HAP-1 (cell line): ENCODE data around the gene LPXN.

Source experiments
- DNase-seq, 2 experiments: peaks; one replicate each; pipeline ENCODE4 v3.0.0-alpha.2; 2016 to 2020; ENCODE audit warnings: low spot score in 2 of 2
- H3K27me3 ChIP-seq: fragments of 250-450 bp; sonication (Bioruptor Pico); 2 replicates; pipeline ENCODE4 v1.5.1; 2020; ENCODE audit warnings: low read depth, mild to moderate bottlenecking, moderate library complexity
- H3K36me3 ChIP-seq: fragments of 250-450 bp; sonication (Bioruptor Pico); replicated peaks from 2 replicates; pipeline ENCODE4 v1.5.1; 2020; ENCODE audit warnings: mild to moderate bottlenecking
- H3K4me1 ChIP-seq: fragments of 250-450 bp; sonication (Bioruptor Pico); 2 replicates; pipeline ENCODE4 v1.5.1; 2020; ENCODE audit warnings: mild to moderate bottlenecking
- H3K4me3 ChIP-seq: fragments of 250-450 bp; sonication (Bioruptor Pico); 2 replicates; pipeline ENCODE4 v1.5.1; 2020; ENCODE audit warnings: mild to moderate bottlenecking, moderate library complexity
- H3K9me3 ChIP-seq: fragments of 250-450 bp; sonication (Bioruptor Pico); 2 replicates; pipeline ENCODE4 v1.5.1; 2020; ENCODE audit warnings: mild to moderate bottlenecking, moderate library complexity
- in situ Hi-C: fragments of 300-500 bp; cut with MboI; formaldehyde crosslinking; loops from 3 replicates; pipeline ENCODE4 v1.14.3; 2020; ENCODE audit warnings: low sequenced_read_pairs, inconsistent platforms, mixed read lengths

Gene LPXN

GRCh38 chr11:58596621-58597020 is 21.0 kb upstream of the LPXN start:
- DNase-seq = no peak
- Histone ChIP-seq H3K9me3 (no peaks in the 10 kb centered on the region), H3K4me1 (peaks cover 4% of the 10 kb centered on the region; the same call in 1 of the 2 replicates), H3K36me3 (0 out of 2 replicates have a peak, but pooled peaks cover 5% of the 10 kb centered on the region), H3K27me3 (no peaks in the 10 kb centered on the region), H3K4me3 (no peak overlapping the region)
- in situ Hi-C loops = no loop called here

GRCh38 chr11:58594826-58595225 is 19.2 kb upstream of the LPXN start:
- H3K36me3 ChIP-seq = peaks cover 9% of the 10 kb centered on the region
- in situ Hi-C loops = no loop called here

GRCh38 chr11:58592760-58593472 is 17.3 kb upstream of the LPXN start:
- DNase-seq = no peak
- Histone ChIP-seq H3K9me3 (no peaks in the 10 kb centered on the region), H3K4me1 (no peaks in the 10 kb centered on the region), H3K4me3 (no peak overlapping the region), H3K27me3 (no peaks in the 10 kb centered on the region), H3K36me3 (peaks cover 10% of the 10 kb centered on the region)
- in situ Hi-C loops = no loop called here

More at GRCh38 chr11:58594826-58595225, 19.2 kb upstream of the LPXN start:
- Histone ChIP-seq H3K4me1 (no peaks in the 10 kb centered on the region), H3K27me3 (no peaks in the 10 kb centered on the region), H3K4me3 (no peak overlapping the region), H3K9me3 (no peaks in the 10 kb centered on the region)
- DNase-seq = no peak

- H3K4me3 ChIP-seq = no peak overlapping the region
- DNase-seq = no peak
- no peaks in the 10 kb centered on the region for H3K4me1 ChIP-seq
- peaks cover 19% of the 10 kb centered on the region for H3K36me3 ChIP-seq
- in situ Hi-C loops = no loop called here
- H3K9me3 ChIP-seq = no peaks in the 10 kb centered on the region
- H3K27me3 ChIP-seq = no peaks in the 10 kb centered on the region
These were observed 16.0 kb upstream of the LPXN start for GRCh38 chr11:58591659-58592058.

GRCh38 chr11:58586998-58587397 is 11.3 kb upstream of the LPXN start:
- H3K4me1 ChIP-seq = peaks cover 3% of the 10 kb centered on the region
- peaks cover 29% of the 10 kb centered on the region for H3K36me3 ChIP-seq
- H3K27me3 ChIP-seq = no peaks in the 10 kb centered on the region
- no peak for DNase-seq
- no peak overlapping the region for H3K4me3 ChIP-seq
- no peaks in the 10 kb centered on the region for H3K9me3 ChIP-seq
- in situ Hi-C loops = no loop called here

- Histone ChIP-seq H3K4me3 (no peak overlapping the region), H3K4me1 (peaks cover 11% of the 10 kb centered on the region), H3K9me3 (no peaks in the 10 kb centered on the region), H3K27me3 (no peaks in the 10 kb centered on the region), H3K36me3 (peaks cover 26% of the 10 kb centered on the region)
- in situ Hi-C loops = no loop called here
- DNase-seq = no peak
These were observed 6.8 kb upstream of the LPXN start for GRCh38 chr11:58582437-58582836.

DNA sequence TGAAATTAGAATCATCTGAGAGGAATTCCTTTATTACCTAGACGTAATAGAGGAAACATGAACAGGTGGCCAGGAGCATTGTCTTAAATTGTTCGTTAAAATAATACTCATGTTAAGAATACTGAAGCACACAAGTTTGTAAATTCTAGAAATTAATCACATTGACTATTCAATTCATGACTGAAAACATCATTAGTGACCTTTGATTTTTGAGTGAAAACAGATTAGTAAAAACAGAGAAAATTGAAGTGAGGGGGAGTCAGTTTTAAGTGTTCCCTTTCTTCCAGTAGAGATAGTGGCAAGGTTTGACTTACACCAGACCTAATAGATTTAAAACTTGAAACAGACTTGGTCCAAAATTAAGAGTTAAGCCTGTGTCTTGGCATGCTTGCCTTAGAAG is 4.7 kb upstream of the LPXN start:
- H3K4me1 ChIP-seq = peaks cover 11% of the 10 kb centered on the region
- no peaks in the 10 kb centered on the region for H3K27me3 ChIP-seq
- no peak for DNase-seq
- peaks cover 10% of the 10 kb centered on the region for H3K36me3 ChIP-seq
- in situ Hi-C loops = no loop called here
- H3K4me3 ChIP-seq = peak overlapping the region; percentile 100
- no peaks in the 10 kb centered on the region for H3K9me3 ChIP-seq

DNA sequence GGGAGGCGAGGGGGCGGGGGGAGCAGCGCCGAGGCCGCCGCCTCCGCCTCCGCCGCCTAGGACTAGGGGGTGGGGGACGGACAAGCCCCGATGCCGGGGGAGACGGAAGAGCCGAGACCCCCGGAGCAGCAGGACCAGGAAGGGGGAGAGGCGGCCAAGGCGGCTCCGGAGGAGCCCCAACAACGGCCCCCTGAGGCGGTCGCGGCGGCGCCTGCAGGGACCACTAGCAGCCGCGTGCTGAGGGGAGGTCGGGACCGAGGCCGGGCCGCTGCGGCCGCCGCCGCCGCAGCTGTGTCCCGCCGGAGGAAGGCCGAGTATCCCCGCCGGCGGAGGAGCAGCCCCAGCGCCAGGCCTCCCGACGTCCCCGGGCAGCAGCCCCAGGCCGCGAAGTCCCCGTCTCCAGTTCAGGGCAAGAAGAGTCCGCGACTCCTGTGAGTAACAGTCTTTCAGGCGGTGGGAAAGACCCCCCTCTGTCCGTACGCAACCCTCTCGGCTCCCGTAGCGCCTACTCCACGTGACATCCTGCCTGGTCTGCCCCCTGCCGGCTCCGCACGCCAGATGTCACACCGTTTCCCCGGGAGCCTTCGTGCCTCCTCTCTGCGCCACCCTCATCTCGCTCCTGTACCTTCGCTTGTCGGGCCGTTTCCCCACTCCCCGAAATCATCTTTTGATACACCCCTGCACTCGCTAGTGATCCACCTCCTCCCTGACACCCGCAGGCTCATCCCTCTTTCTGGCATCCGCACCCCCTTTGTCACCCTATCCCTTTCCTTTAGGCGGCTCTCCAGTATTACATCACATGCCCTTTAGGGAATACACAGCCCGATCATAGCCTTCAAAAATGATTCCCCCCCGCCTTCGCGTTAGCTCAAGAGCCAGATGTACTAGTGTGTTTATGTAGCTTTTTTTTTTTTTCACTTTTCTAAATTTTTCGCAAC is 3.8 kb upstream of the LPXN start:
- peak; percentile 83 to 93 for DNase-seq
- in situ Hi-C loops = loop anchor here (10.0 kb wide), 1 partner anchor 915 kb away; the partner anchor contains the start of gene ZDHHC5
- H3K4me3 ChIP-seq = peak overlapping the region; percentile 100
- H3K27me3 ChIP-seq = no peaks in the 10 kb centered on the region
- peaks cover 11% of the 10 kb centered on the region for H3K4me1 ChIP-seq
- no peaks in the 10 kb centered on the region for H3K9me3 ChIP-seq
- H3K36me3 ChIP-seq = peaks cover 5% of the 10 kb centered on the region

DNA sequence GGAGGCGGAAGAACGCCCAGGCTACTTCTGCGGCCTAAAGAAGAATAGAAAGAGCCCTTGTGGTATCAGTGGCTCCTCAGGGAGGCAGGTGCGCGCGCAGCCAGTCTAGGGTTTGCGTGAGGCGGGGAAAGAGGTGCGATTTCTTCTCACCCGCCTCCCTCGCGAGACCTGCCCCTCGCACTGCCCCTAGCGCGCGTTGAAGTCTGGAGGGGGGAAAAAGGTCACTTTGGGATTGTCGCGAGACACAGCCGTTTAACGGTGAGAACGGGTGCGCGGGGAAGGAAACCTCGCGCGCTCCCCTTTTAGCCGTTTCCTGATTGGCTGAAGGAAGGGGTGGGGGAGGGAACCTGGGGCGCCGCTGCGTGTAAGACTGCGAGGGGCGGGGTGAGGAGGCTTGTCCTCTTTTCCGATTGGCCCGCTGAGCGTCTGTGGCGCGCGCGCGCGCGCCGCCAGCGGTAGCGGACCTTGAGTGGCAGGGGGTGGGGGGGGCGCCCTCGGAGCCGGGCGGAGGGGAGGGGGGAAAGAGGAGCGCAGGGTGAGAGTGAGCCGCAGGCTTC is 3.1 kb upstream of the LPXN start, which contains the start of gene ZFP91:
TSS of gene ZFP91 (plus strand) at position 429 of the 557 bp plus-strand sequence. CDS start 219 bp downstream, outside the sequence.
- H3K36me3 ChIP-seq = peaks cover 4% of the 10 kb centered on the region
- H3K4me3 ChIP-seq = peak within 1 kb of the TSS; percentile 100
- in situ Hi-C loops = loop anchor here (10.0 kb wide), 1 partner anchor 914 kb away; the partner anchor contains the start of gene ZDHHC5
- no peaks in the 10 kb centered on the region for H3K27me3 ChIP-seq
- no peaks in the 10 kb centered on the region for H3K9me3 ChIP-seq
- DNase-seq = peak; percentile 97
- H3K4me1 ChIP-seq = peaks cover 11% of the 10 kb centered on the region

DNA sequence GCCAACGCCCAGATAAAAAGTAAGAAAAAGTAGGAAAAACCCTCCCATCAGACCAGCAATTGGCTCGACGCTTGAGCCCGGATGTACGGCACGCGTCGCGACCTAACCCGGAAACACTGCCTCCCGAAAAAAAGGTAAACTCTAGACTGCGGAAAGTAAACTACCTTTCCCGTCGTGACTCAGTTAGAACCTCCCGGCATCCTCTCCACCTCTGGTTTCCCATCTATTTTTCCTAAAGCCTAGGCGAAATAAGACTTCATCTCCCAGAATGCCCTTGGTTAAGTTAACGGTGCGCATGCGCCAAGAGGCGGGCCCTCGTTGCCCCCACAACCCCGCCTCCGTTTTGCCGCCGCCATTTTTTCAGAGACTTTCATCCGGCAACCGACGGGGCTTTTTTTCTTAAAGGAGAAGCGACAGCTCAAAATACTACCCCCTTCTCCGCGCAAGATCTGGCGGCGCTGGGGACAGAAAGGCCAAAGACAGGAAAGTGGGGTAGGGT is 2.5 kb upstream of the LPXN start:
- Histone ChIP-seq H3K9me3 (no peaks in the 10 kb centered on the region), H3K4me3 (peak overlapping the region; percentile 100), H3K4me1 (peaks cover 11% of the 10 kb centered on the region), H3K27me3 (no peaks in the 10 kb centered on the region), H3K36me3 (peaks cover 4% of the 10 kb centered on the region)
- DNase-seq = peak; percentile 93 to 99
- in situ Hi-C loops = loop anchor here (10.0 kb wide), 1 partner anchor 913 kb away; the partner anchor contains the start of gene ZDHHC5

DNA sequence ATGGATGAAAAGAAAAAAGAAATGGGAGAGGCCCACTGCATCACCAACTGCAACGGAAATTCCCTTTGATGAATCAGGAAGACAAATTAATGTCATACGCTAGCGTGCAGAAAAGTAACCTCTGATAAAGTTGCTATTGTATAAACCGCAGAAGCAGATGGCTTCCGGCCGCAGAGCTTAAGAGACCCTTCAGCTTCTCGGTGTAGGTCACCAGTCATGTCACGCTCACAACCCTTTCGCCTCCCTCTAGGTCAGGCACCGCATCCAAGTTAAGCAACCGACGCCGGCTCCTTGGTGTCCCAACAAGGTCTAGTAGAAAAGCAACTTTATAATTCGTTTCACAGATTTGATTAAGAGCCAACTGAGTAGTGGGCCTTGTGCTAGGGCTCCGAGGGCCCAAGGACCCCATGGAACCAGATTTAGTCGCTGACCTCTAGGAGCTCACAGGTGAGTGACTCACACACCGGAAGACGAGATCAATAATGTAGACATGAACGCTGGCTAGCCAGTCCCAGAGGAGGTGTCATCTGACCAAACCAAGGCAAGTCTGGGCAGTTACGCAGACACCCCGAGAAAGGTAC is 2.0 kb upstream of the LPXN start:
- in situ Hi-C loops = loop anchor here (10.0 kb wide), 1 partner anchor 913 kb away; the partner anchor contains the start of gene ZDHHC5
- DNase-seq = peak; percentile 12 to 48
- peaks cover 4% of the 10 kb centered on the region for H3K36me3 ChIP-seq
- H3K4me3 ChIP-seq = peak overlapping the region; percentile 100
- no peaks in the 10 kb centered on the region for H3K9me3 ChIP-seq
- H3K4me1 ChIP-seq = peaks cover 11% of the 10 kb centered on the region
- no peaks in the 10 kb centered on the region for H3K27me3 ChIP-seq

DNA sequence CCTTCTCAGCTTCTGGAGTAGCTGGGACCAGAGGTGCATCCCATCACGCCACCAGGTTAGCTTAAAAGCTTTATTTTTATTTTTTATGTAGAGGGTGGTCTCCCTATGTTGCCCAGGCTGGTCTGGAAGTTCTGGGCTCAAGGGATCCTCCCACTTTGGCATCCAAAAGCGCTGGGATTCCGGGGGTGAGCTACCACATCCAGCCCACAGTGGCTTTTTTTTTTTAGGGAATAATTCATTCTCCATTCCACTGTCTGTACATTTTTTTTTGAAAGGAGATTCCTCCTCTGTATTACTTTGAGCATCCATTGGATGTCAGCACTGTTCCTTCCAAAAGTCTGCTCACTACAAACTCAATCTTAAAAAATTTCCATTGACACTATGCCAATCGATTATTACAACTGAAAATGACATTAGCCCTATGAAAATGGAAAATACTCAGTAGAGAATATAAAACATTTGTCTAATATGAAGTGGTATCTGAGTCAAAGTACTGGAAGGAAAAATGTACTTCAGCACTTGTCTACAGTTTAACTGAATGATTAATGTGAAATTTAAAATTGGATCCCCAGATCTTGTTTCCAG is 1.3 kb upstream of the LPXN start:
- peaks cover 8% of the 10 kb centered on the region for H3K4me1 ChIP-seq
- H3K27me3 ChIP-seq = no peaks in the 10 kb centered on the region
- H3K36me3 ChIP-seq = peaks cover 4% of the 10 kb centered on the region
- in situ Hi-C loops = loop anchor here (10.0 kb wide), 1 partner anchor 912 kb away; the partner anchor contains the start of gene ZDHHC5
- H3K9me3 ChIP-seq = no peaks in the 10 kb centered on the region
- H3K4me3 ChIP-seq = peak overlapping the region; percentile 100
- peak in 1 of 2 experiments; percentile 19 for DNase-seq
